ENCODE data around the gene CST3. TPM values are rescaled to one million over a fixed set of nuclear protein-coding genes. Genes with fewer than 3 reads are reported as not detected.

CST3 gene
- total RNA-seq, 2 experiments from 2014 or later, result 21.8 to 24.2 TPM

GRCh38 chr20:23626040-23626620 is 11.6 kb downstream of the CST3 start:
- POLR2A ChIA-PET, result no interaction called here

DNA sequence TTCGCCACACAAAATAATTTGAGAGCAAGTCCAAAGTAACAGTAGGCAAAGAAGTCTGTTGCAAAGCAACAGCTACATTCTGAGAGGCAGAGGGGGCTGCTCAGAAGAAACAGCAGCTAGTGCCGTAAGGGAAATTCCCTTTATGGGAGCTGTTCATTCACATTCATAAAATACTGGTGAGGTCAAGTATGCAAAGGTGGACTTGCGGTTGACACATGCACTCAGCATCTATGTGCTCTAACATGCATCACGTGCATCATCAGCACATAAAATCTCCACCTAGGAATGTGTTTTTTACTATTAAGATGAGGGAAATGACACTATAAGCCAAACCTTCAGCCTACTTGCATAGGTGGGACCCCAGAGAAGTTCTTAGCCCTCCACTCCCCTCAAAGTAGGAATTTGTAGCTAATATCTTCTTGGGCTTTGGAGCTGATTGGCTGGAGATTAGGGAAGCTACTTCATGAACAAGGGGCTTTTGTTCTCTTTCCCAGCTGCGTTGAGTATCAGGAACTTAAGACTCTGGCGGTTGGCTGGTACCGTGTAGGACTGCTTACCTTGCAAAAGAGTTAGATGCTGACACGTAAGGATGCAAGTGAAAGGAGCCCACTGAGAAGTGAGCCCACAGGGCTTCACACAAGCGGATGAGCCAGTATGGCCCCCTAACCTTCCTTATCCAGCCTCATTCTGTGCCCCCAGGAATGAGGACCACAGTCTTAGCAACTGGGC is 12.4 kb downstream of the CST3 start:
- H3K9me3 Mint-ChIP-seq, result no peaks in the 10 kb centered on the region
- ATAC-seq (ENCODE audit: poor library complexity), result no peak
- ChIA-PET CTCF (no interaction called here), POLR2A (no interaction called here)
- TF ChIP-seq CTCF (IDR thresholded peaks at IDR 0.05), result no peak
- no peak for DNase-seq
- H3K4me1 ChIP-seq (ENCODE audit: insufficient read depth, low read length), result no peaks in the 10 kb centered on the region
- no peaks in the 10 kb centered on the region for H3K36me3 ChIP-seq (ENCODE audit: insufficient read depth, low read length)
- H3K9me3 ChIP-seq (ENCODE audit: control insufficient read depth in 1 of 2, insufficient read depth in 1 of 2, low read length in 2 of 2), result no peaks in the 10 kb centered on the region
- H3K36me3 Mint-ChIP-seq (ENCODE audit: low read depth), result no peaks in the 10 kb centered on the region
- H3K4me3 Mint-ChIP-seq, result no peak overlapping the region
- no peak overlapping the region for H3K4me3 ChIP-seq (ENCODE audit: low read length)
- no peak overlapping the region for H3K27ac ChIP-seq (ENCODE audit: low read depth in 1 of 2, low read length in 2 of 2)
- no peaks in the 10 kb centered on the region for H3K4me1 Mint-ChIP-seq (ENCODE audit: low read depth)
- intact Hi-C loops (cut with DNase I, micrococcal nuclease), result no loop called here
- H3K27ac Mint-ChIP-seq, result no peak overlapping the region
- H3K27me3 Mint-ChIP-seq, result peaks cover 6% of the 10 kb centered on the region
- H3K27me3 ChIP-seq (ENCODE audit: control insufficient read depth in 1 of 2, insufficient read depth in 2 of 2, low read length in 2 of 2), result peaks cover 0 to 4% of the 10 kb centered on the region in 2 experiments

More at GRCh38 chr20:23626040-23626620, 11.6 kb downstream of the CST3 start:
- no peaks in the 10 kb centered on the region for H3K4me1 ChIP-seq (ENCODE audit: insufficient read depth, low read length)
- peaks cover 6% of the 10 kb centered on the region for H3K27me3 Mint-ChIP-seq
- H3K27ac Mint-ChIP-seq, result no peak overlapping the region
- no peaks in the 10 kb centered on the region for H3K9me3 Mint-ChIP-seq
- peaks cover 0 to 4% of the 10 kb centered on the region in 2 experiments for H3K27me3 ChIP-seq (ENCODE audit: control insufficient read depth in 1 of 2, insufficient read depth in 2 of 2, low read length in 2 of 2)
- H3K4me1 Mint-ChIP-seq (ENCODE audit: low read depth), result no peaks in the 10 kb centered on the region
- H3K9me3 ChIP-seq (ENCODE audit: control insufficient read depth in 1 of 2, insufficient read depth in 1 of 2, low read length in 2 of 2), result no peaks in the 10 kb centered on the region
- ATAC-seq (ENCODE audit: poor library complexity) (no peak), DNase-seq (no peak)
- no peak overlapping the region for H3K27ac ChIP-seq (ENCODE audit: low read depth in 1 of 2, low read length in 2 of 2)
- intact Hi-C loops (cut with DNase I, micrococcal nuclease), result no loop called here
- H3K4me3 ChIP-seq (ENCODE audit: low read length), result no peak overlapping the region
- CTCF ChIA-PET, result no interaction called here
- H3K4me3 Mint-ChIP-seq, result no peak overlapping the region
- no peaks in the 10 kb centered on the region for H3K36me3 ChIP-seq (ENCODE audit: insufficient read depth, low read length)
- TF ChIP-seq CTCF (IDR thresholded peaks at IDR 0.05), result no peak
- H3K36me3 Mint-ChIP-seq (ENCODE audit: low read depth), result no peaks in the 10 kb centered on the region

GRCh38 chr20:23624324-23624691 is 13.4 kb downstream of the CST3 start:
- no peak overlapping the region for H3K4me3 ChIP-seq (ENCODE audit: low read length)
- Mint-ChIP-seq H3K27me3 (peaks cover 12% of the 10 kb centered on the region), H3K27ac (no peak overlapping the region), H3K4me1 (ENCODE audit: low read depth) (no peaks in the 10 kb centered on the region), H3K36me3 (ENCODE audit: low read depth) (no peaks in the 10 kb centered on the region), H3K9me3 (no peaks in the 10 kb centered on the region), H3K4me3 (no peak overlapping the region)
- intact Hi-C loops (cut with DNase I, micrococcal nuclease), result no loop called here
- no peak for TF ChIP-seq CTCF (IDR thresholded peaks at IDR 0.05)
- peaks cover 0 to 2% of the 10 kb centered on the region in 2 experiments for H3K27me3 ChIP-seq (ENCODE audit: control insufficient read depth in 1 of 2, insufficient read depth in 2 of 2, low read length in 2 of 2)
- H3K4me1 ChIP-seq (ENCODE audit: insufficient read depth, low read length), result no peaks in the 10 kb centered on the region
- ChIA-PET POLR2A (no interaction called here), CTCF (no interaction called here)
- H3K27ac ChIP-seq (ENCODE audit: low read depth in 1 of 2, low read length in 2 of 2), result no peak overlapping the region
- no peak for DNase-seq
- H3K36me3 ChIP-seq (ENCODE audit: insufficient read depth, low read length), result no peaks in the 10 kb centered on the region
- H3K9me3 ChIP-seq (ENCODE audit: control insufficient read depth in 1 of 2, insufficient read depth in 1 of 2, low read length in 2 of 2), result no peaks in the 10 kb centered on the region
- no peak for ATAC-seq (ENCODE audit: poor library complexity)
